Stimulated activated CD8-positive, alpha-beta memory T cell treated with anti-CD3 and anti-CD28 coated beads, Interleukin-2, amount 100 ng/mL, for 48 hours (primary cell): ENCODE measurements around the gene ARL5C.
"Not testable (repeated sequence)": the region's sequence is repeated elsewhere in the genome, so short reads cannot be mapped to it uniquely, and the experiment has no call there.

Experiments used
- DNase-seq, 2 donors: peaks; one replicate each; pipeline ENCODE4 v3.0.0-alpha.2; 2020; ENCODE audit warnings: low read depth in 2 of 2

ARL5C gene

GRCh38 chr17:39194089-39194984 lies 28.4 kb upstream of the ARL5C start:
- DNase-seq: no peak

- DNase-seq: no peak
Observed at GRCh38 chr17:39193346-39193745, 27.4 kb upstream of the ARL5C start.

- DNase-seq: no peak
Observed at GRCh38 chr17:39192901-39193300, 26.9 kb upstream of the ARL5C start.

DNA sequence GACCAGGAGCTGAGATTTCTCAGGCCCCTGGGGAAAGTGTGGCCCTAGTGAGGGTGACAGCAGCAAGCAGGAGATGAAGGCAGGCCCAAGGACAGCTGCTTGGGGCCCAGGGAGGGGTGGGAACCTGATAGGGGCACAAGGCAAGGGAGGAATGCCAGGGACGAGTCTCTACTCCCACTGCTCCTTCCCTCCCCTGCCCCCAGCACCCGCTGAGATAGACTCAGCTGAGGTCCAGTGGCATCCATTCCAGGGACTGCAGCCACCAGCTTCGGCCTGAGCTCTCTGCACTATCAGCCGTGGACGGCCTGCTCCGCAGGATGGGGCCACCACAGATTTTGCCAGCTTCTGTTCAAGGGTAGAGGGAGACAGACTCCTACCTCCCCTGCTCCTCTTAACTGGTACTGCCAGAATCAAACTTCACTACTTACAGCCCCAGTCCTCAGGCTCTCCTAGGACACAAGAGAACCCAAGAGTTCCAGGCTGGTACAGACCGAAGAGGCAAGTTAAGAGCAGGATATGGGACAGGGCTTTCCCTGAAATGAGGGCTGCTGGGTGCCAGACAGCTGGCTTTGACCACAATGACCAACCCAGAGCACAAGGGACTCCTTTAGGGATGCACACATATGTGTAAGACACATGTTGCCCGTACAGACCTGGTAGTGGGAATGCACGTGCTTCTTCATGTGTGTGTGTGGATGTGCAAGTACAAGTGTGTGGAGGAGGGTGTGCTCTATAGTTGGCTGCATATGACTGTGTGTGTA lies 26.0 kb upstream of the ARL5C start:
- DNase-seq: no peak

- DNase-seq: no peak
Observed at GRCh38 chr17:39187152-39187830, 21.3 kb upstream of the ARL5C start.

GRCh38 chr17:39186481-39187002 lies 20.6 kb upstream of the ARL5C start:
- no peak for DNase-seq

DNA sequence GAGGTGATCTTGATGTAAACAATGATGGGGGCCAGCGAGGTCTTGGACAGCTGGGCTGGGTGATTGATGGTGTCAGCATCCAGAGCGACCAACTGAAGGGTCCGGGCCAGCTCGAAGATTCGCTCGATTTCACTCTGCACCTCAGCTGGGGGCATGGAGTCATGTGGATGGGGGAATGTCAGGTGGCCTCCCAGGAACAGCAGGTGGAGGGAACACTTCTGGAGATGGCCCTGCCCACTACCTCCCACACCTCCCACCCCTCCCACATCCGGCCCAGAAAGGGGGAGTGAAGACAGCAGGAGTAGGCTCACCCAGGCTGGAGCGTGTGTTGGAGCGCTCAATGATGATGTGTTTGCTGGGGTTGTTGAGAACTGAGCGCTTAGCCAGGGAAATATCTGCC lies 17.8 kb upstream of the ARL5C start:
- no peak for DNase-seq

DNA sequence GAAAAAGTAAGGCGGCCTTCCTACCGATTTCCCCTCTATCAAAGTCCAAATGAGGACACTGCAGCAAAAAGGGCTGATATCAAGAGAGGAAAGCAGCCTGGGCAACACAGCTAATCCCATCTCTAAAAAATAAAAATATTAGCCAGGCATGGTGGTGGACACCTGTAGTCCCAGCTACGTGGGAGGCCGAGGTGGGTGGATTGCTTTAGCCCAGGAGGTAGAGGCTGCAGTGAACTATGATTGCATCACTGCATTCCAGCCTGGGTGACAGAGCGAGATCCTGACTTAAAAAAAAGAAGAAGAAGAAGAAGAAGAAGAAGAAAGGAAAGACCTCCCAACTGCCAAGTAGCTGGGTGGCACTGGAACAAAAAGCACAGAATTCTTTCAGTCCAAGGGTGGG lies 17.1 kb upstream of the ARL5C start:
- no peak for DNase-seq

GRCh38 chr17:39181303-39181702 lies 15.3 kb upstream of the ARL5C start:
- DNase-seq: no peak

- no peak for DNase-seq
Observed at GRCh38 chr17:39178536-39178935, 12.6 kb upstream of the ARL5C start.

DNA sequence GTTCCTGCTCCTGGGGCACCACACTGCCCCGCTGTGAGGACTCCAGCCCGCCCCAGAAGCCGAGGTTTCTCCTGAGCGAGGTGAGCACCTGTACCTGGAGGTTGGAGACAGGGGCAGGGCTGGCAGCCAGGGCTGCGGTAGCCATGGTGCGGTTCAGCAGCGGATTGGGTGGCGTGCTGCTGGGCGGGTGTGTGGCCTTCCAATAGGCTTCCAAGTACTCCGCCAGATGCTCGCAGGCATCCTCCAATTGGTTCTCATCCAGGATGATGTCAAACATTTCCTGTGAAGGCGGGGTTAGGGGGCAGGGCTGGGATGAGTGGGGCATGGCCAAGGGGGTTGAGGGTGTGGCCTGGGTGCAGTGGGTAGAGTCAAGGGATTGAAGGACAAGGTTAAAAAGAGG lies 11.3 kb upstream of the ARL5C start:
- DNase-seq: no peak

- DNase-seq: no peak
Observed at GRCh38 chr17:39175695-39176093, 9.7 kb upstream of the ARL5C start.

- DNase-seq: peak; percentile 60 to 73
Observed at GRCh38 chr17:39174920-39175694, 9.1 kb upstream of the ARL5C start.

DNA sequence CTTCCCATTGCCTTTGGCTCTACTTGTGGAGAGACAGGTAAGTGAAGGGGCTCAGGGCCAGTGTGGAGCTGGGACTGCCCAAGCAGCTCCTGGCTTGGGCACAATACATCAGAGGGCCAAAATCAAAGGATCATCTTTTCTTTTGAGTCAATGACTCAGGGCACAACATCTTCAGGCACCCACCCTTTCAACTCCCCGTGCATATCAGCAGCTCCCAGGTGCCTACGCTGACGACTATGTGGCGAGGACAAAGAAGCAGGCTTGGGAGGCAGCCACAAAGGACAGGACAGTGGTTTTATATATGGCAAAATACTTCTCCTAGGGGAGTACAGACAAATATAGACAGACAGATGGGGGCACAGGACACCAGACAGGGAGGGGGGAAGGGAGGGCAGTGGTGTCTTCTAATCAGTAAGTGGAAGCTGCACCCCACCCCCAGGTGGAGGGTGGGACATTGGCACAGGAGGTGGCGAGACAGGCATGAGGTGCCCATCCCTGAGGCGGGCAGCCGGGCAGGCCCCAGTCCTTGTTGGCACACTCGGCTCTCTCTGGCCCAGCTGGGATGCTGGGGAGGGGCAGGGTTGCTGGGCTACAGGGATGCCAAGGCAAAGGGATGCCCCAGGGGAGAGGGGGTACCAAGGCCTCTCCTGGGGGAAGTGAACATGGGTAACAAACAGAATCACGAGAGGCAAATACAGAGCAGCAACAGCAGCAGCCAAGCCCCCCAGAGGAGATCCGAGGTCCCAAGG lies 7.7 kb upstream of the ARL5C start:
- DNase-seq: no peak

DNA sequence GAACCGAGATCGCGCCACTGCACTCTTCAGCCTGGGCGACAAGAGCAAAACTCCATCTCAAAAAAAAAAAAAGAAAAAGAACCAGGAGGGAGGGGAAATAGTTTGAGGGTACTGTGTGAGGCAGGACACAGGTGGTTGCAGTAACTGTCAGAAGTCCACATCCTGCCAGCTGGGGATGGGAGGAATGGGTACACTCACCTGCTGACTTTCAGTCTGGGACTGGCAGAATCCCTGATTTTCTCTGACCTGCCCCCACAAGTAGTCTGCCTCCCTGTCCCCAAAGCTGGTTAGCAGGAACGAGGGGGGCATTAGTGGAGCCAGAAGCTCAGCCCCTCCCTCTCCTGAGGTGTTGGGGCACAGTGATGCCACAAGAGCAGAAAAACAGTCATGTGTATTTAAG lies 7.1 kb upstream of the ARL5C start:
- DNase-seq: no peak

DNA sequence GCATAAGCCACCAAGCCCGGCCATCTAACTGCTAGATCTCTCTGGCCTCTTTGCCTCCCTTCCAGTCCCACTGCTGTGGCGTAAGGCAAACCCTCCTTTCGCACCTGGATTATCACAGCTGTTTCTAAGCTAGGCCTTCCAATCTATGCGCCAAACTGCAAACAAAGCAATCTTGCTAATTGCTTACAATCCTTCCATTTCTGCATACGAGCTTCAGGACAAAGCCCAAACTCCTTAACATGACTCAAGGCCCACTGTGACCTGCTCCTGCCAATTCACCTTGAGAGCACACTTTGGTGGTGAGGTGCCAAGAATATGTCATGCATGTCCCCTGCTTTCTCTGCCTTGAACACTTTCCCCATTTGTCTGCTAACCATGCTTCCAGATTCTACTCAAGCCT lies 6.0 kb upstream of the ARL5C start:
- no peak for DNase-seq

- no peak for DNase-seq
Observed at GRCh38 chr17:39170558-39170957, 4.6 kb upstream of the ARL5C start.

GRCh38 chr17:39170109-39170508 lies 4.1 kb upstream of the ARL5C start:
- DNase-seq: no peak

GRCh38 chr17:39169518-39169917 lies 3.6 kb upstream of the ARL5C start:
- no peak for DNase-seq

- no peak for DNase-seq
Observed at GRCh38 chr17:39169101-39169500, 3.1 kb upstream of the ARL5C start.

DNA sequence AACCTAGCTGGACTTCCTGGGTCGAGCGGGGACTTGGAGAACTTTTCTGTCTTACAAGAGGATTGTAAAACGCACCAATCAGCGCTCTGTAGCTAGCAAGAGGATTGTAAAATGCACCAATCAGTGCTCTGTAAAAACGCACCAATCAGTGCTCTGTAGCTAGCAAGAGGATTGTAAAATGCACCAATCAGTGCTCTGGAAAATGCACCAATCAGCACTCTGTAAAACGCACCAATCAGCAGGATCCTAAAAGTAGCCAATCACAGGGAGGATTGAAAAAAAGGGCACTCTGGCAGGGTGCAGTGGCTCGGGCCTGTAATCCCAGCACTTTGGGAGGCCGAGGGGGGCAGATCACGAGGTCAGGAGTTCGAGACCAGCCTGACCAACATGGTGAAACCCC lies 2.5 kb upstream of the ARL5C start:
- DNase-seq: not testable (repeated sequence)
